Tibial nerve (tissue), 4 donors: ENCODE measurements around the gene MYH3. TPM values are rescaled to one million over a fixed set of nuclear protein-coding genes. Genes with fewer than 3 reads are reported as not detected.

ENCODE experiments used
- DNase-seq, 2 donors: peaks; one replicate each; pipeline ENCODE4 v3.0.0-alpha.2; 2019; ENCODE audit warnings: low spot score in 2 of 2
- H3K27ac ChIP-seq, 4 donors: fragments of 200-600 bp; sonication (generic) in 3 of 4; one replicate each; pipeline ENCODE4 v1.5.1; 2017 to 2019; ENCODE audit warnings: mild to moderate bottlenecking in 1 of 4
- H3K27me3 ChIP-seq, 2 donors: fragments of 200-600 bp; sonication (generic) in 1 of 2; one replicate each; pipeline versions ENCODE4 v1.5.1 to v1.6.0; 2017 to 2019
- H3K36me3 ChIP-seq, 3 donors: fragments of 200-600 bp; sonication (generic); one replicate each; pipeline ENCODE4 v1.5.1; 2018 to 2019
- H3K4me1 ChIP-seq, 4 donors: fragments of 200-600 bp; sonication (generic) in 3 of 4; one replicate each; pipeline ENCODE4 v1.5.1; 2017 to 2019
- H3K4me3 ChIP-seq, 4 donors: fragments of 200-600 bp; sonication (generic) in 3 of 4; one replicate each; pipeline ENCODE4 v1.5.1; 2017 to 2019; ENCODE audit warnings: mild to moderate bottlenecking in 1 of 4, moderate library complexity in 1 of 4
- H3K9me3 ChIP-seq, 4 donors: fragments of 200-600 bp; sonication (generic) in 3 of 4; one replicate each; pipeline ENCODE4 v1.5.1; 2017 to 2019
- CTCF ChIP-seq, 5 experiments: fragments of 200-600 bp in 3 of 5; fragments of 450-650 bp in 2 of 5; sonication (generic) in 3 of 5; IDR thresholded peaks; one replicate each; pipeline ENCODE4 v1.5.1; 2016 to 2019; ENCODE audit warnings: antibody characterized with exemption in 5 of 5, mild to moderate bottlenecking in 3 of 5, moderate library complexity in 2 of 5
- EP300 ChIP-seq, 2 donors: sonication (generic); formaldehyde crosslinking; IDR thresholded peaks; one replicate each; pipeline ENCODE4 v1.6.1; 2017; ENCODE audit warnings: antibody characterized with exemption in 2 of 2, mild to moderate bottlenecking in 1 of 2
- POLR2A ChIP-seq, 2 donors: fragments of 450-650 bp; IDR thresholded peaks; one replicate each; pipeline ENCODE4 v1.6.1; 2017; ENCODE audit warnings: antibody characterized with exemption in 2 of 2, mild to moderate bottlenecking in 2 of 2, moderate library complexity in 2 of 2
- WGBS, 2 donors: methylation state at CpG; one replicate each; pipeline ENCODE4 v1.1.5; 2018; 5-methylcytosine and 5-hydroxymethylcytosine counted together
- total RNA-seq, 4 donors: library from RNA; depleted of rRNA; stranded (reverse); fragments of >200 nt; gene quantifications; one replicate each; pipeline ENCODE4 v1.1.0, GENCODE V29; 2016

MYH3 gene
- total RNA-seq, 4 donors from 2014 or later: 0.59 to 8.1 (median 3.8) TPM

DNA sequence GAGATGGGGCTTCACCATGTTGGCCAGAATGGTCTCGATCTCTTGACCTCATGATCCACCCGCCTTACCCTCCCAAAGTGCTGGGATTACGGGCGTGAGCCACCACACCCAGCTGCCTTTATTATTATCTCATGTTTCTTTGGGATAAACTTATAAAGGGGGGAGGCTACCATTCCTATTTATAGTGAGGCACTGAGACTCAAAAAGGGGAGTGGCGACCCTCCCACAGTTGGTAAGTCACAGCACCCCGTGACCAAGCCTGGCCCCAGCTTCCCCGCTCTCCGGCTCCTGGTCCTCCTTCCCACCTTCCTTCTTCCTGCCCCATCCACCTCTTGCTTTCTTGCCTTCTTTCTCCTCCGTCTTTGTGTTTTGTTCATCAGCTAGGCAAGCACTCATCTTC is 5.2 kb downstream of the MYH3 start:
- H3K4me1 ChIP-seq: no peaks in the 10 kb centered on the region
- no peak for DNase-seq
- no peak overlapping the region for H3K4me3 ChIP-seq
- H3K27ac ChIP-seq: no peak overlapping the region
- no peaks in the 10 kb centered on the region for H3K27me3 ChIP-seq
- WGBS, 2 donors: 75 to 95% methylated on average over 9 of the region's 9 CpGs
- no peaks in the 10 kb centered on the region for H3K9me3 ChIP-seq
- peaks cover 0 to 26% (median 0%) of the 10 kb centered on the region in 3 donors for H3K36me3 ChIP-seq
- TF ChIP-seq EP300 (IDR thresholded peaks at IDR 0.05) (no peak), CTCF (IDR thresholded peaks at IDR 0.05) (no peak), POLR2A (IDR thresholded peaks at IDR 0.05) (no peak)

GRCh38 chr17:10649602-10650001 is 7.5 kb downstream of the MYH3 start:
- DNase-seq: no peak
- Histone ChIP-seq H3K27me3 (no peaks in the 10 kb centered on the region), H3K4me3 (no peak overlapping the region), H3K27ac (no peak overlapping the region), H3K36me3 (peaks cover 0 to 36% (median 0%) of the 10 kb centered on the region in 3 donors), H3K9me3 (no peaks in the 10 kb centered on the region), H3K4me1 (no peaks in the 10 kb centered on the region)
- 87 to 91% methylated on average over 5 of the region's 5 CpGs for WGBS, 2 donors
- TF ChIP-seq EP300 (IDR thresholded peaks at IDR 0.05) (no peak), POLR2A (IDR thresholded peaks at IDR 0.05) (no peak), CTCF (IDR thresholded peaks at IDR 0.05) (no peak)

GRCh38 chr17:10648956-10649355 is 8.2 kb downstream of the MYH3 start:
- Histone ChIP-seq H3K9me3 (no peaks in the 10 kb centered on the region), H3K4me3 (no peak overlapping the region), H3K4me1 (no peaks in the 10 kb centered on the region), H3K27ac (no peak overlapping the region), H3K27me3 (no peaks in the 10 kb centered on the region), H3K36me3 (peaks cover 0 to 37% (median 0%) of the 10 kb centered on the region in 3 donors)
- DNase-seq: no peak
- TF ChIP-seq EP300 (IDR thresholded peaks at IDR 0.05) (no peak), CTCF (IDR thresholded peaks at IDR 0.05) (no peak), POLR2A (IDR thresholded peaks at IDR 0.05) (no peak)
- 78 to 79% methylated on average over 3 of the region's 3 CpGs for WGBS, 2 donors

GRCh38 chr17:10648381-10648780 is 8.7 kb downstream of the MYH3 start:
- H3K36me3 ChIP-seq: peaks cover 0 to 42% (median 0%) of the 10 kb centered on the region in 3 donors
- TF ChIP-seq EP300 (IDR thresholded peaks at IDR 0.05) (no peak), POLR2A (IDR thresholded peaks at IDR 0.05) (no peak), CTCF (IDR thresholded peaks at IDR 0.05) (no peak)
- no peaks in the 10 kb centered on the region for H3K9me3 ChIP-seq
- no peak for DNase-seq
- H3K27me3 ChIP-seq: no peaks in the 10 kb centered on the region
- WGBS, 2 donors: 84 to 85% methylated on average over 5 of the region's 5 CpGs
- H3K27ac ChIP-seq: no peak overlapping the region
- no peak overlapping the region for H3K4me3 ChIP-seq
- no peaks in the 10 kb centered on the region for H3K4me1 ChIP-seq

- Histone ChIP-seq H3K27me3 (no peaks in the 10 kb centered on the region), H3K27ac (no peak overlapping the region), H3K36me3 (peaks cover 0 to 61% (median 0%) of the 10 kb centered on the region in 3 donors), H3K4me3 (no peak overlapping the region), H3K4me1 (no peaks in the 10 kb centered on the region), H3K9me3 (no peaks in the 10 kb centered on the region)
- peak; percentile 66 to 86 (median 81) for TF ChIP-seq CTCF (IDR thresholded peaks at IDR 0.05)
- TF ChIP-seq EP300 (IDR thresholded peaks at IDR 0.05): no peak
- peak; percentile 55 to 77 for DNase-seq
- WGBS, 2 donors: 44 to 45% methylated on average over 8 of the region's 8 CpGs
Measured at GRCh38 chr17:10646392-10646990, 10.6 kb downstream of the MYH3 start.
